GM18498 (cell line): Measurements from ENCODE around the gene CYP2C9.

Source experiments
- ATAC-seq: cut with Tn5 transposase; IDR thresholded peaks from one replicate; pipeline ENCODE4 v1.9.1; 2021; ENCODE audit warnings: mild to moderate bottlenecking, moderate library complexity; ENCODE audit not compliant: unreplicated experiment

Gene CYP2C9

DNA sequence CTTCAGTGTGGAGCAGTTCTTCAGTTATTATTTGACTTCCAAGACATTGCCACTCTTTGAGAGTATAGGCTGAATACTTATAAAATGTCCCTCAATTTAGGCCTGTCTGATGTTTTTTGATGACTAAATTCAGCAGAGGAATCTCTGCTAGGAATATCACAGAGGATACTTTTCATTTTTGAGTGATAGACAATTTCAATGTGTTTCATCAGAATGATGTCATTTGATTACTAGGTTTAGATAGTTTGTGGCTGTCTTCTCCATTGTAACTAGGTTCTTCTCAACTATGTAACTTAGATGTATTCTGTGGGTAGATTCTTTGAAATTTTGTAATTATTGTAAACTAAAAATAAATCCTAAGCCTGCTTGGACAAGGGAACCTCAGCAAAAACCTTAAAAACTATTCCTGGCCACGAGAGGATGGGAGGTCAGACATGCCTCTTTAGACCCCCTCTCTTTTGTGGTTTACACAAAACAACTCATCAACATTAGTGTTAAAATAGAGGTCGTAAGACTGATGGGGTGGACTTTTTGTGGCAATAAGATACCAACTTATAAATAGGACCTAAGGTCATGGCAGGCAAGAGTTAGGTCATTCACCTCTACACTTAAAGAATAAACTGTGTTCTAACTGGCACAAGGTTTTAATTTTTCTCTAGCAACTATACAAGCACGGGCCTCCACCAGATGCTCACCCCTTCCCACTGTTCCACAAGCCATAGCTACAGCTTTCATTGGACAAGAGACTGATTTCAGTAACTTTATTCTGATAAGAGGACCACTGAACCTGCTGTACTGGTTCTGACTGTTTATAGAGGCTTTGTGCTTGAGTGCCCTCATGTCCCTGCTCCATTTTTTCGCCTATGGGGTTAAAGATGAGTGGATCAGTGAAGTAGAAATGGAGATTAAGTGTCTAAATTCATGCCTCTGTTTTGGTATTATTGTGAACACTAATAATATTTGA lies 97.2 kb downstream of the CYP2C9 start:
- no peak for ATAC-seq

DNA sequence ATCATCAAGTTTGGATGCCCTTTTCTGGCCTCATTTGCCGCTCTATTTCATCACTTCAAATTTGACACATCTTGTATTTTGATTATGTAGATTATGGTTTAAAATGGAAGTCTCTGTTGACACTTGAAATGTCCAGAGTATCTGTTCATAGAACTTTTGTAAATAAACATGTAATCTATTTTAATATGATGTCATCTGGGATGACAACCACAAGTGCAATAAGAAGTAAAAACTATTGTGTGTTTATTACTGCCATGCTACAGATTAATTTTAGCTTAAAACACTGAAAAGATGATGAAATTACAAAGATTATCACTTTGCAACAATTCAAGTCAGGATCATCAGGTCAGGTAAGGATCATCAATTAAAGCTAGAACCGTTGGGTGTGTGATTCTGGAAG lies 100.8 kb downstream of the CYP2C9 start:
- no peak for ATAC-seq
